Measurements from ENCODE around the gene LAMA3. TPM values are rescaled to one million over a fixed set of nuclear protein-coding genes. Genes with fewer than 3 reads are reported as not detected.

The LAMA3 gene
- total RNA-seq, 4 donors from 2014 or later, result 46.3 to 80.6 (median 67.1) TPM

GRCh38 chr18:23941791-23942190 is 252.5 kb downstream of the LAMA3 start:
- no peaks in the 10 kb centered on the region for H3K9me3 ChIP-seq
- no peak for DNase-seq (ENCODE audit: low spot score in 2 of 2)
- no peak overlapping the region for H3K4me3 ChIP-seq
- no peaks in the 10 kb centered on the region for H3K27me3 ChIP-seq
- 73 to 76% methylated on average over 3 of the region's 3 CpGs for WGBS, 2 donors
- no peak overlapping the region for H3K27ac ChIP-seq
- no peaks in the 10 kb centered on the region for H3K4me1 ChIP-seq
- TF ChIP-seq EP300 (IDR thresholded peaks at IDR 0.05), result no peak
- TF ChIP-seq POLR2A (IDR thresholded peaks at IDR 0.05), result no peak
- no peak for TF ChIP-seq CTCF (IDR thresholded peaks at IDR 0.05)
- H3K36me3 ChIP-seq, result peaks cover 0 to 66% (median 0%) of the 10 kb centered on the region in 3 donors

GRCh38 chr18:23943104-23943503 is 253.9 kb downstream of the LAMA3 start:
- no peak for DNase-seq (ENCODE audit: low spot score in 2 of 2)
- H3K27me3 ChIP-seq, result no peaks in the 10 kb centered on the region
- TF ChIP-seq CTCF (IDR thresholded peaks at IDR 0.05), result no peak
- no peak for TF ChIP-seq EP300 (IDR thresholded peaks at IDR 0.05)
- no peak for TF ChIP-seq POLR2A (IDR thresholded peaks at IDR 0.05)
- H3K9me3 ChIP-seq, result no peaks in the 10 kb centered on the region
- no peak overlapping the region for H3K4me3 ChIP-seq
- H3K36me3 ChIP-seq, result peaks cover 0 to 72% (median 0%) of the 10 kb centered on the region in 3 donors
- WGBS, 2 donors, result 77 to 78% methylated on average over 6 of the region's 6 CpGs
- no peaks in the 10 kb centered on the region for H3K4me1 ChIP-seq
- H3K27ac ChIP-seq, result no peak overlapping the region

- H3K9me3 ChIP-seq, result no peaks in the 10 kb centered on the region
- H3K27me3 ChIP-seq, result no peaks in the 10 kb centered on the region
- H3K36me3 ChIP-seq, result peaks cover 0 to 67% (median 0%) of the 10 kb centered on the region in 3 donors
- no peak for TF ChIP-seq POLR2A (IDR thresholded peaks at IDR 0.05)
- H3K4me1 ChIP-seq, result no peaks in the 10 kb centered on the region
- 95 to 97% methylated on average over 7 of the region's 7 CpGs for WGBS, 2 donors
- no peak overlapping the region for H3K27ac ChIP-seq
- DNase-seq (ENCODE audit: low spot score in 2 of 2), result no peak
- H3K4me3 ChIP-seq, result no peak overlapping the region
Measured at GRCh38 chr18:23943903-23944624, 254.8 kb downstream of the LAMA3 start.

- Histone ChIP-seq H3K27ac (no peak overlapping the region), H3K4me1 (no peaks in the 10 kb centered on the region), H3K27me3 (no peaks in the 10 kb centered on the region), H3K4me3 (no peak overlapping the region), H3K36me3 (peaks cover 0 to 59% (median 0%) of the 10 kb centered on the region in 3 donors), H3K9me3 (no peaks in the 10 kb centered on the region)
- TF ChIP-seq CTCF (IDR thresholded peaks at IDR 0.05) (no peak), POLR2A (IDR thresholded peaks at IDR 0.05) (no peak), EP300 (IDR thresholded peaks at IDR 0.05) (no peak)
- no peak for DNase-seq (ENCODE audit: low spot score in 2 of 2)
- 84 to 88% methylated on average over 7 of the region's 7 CpGs for WGBS, 2 donors
Measured at GRCh38 chr18:23945416-23946079, 256.3 kb downstream of the LAMA3 start.

GRCh38 chr18:23949863-23950262 is 260.6 kb downstream of the LAMA3 start:
- no peak overlapping the region for H3K27ac ChIP-seq
- no peaks in the 10 kb centered on the region for H3K9me3 ChIP-seq
- 81 to 82% methylated on average over 5 of the region's 5 CpGs for WGBS, 2 donors

More at GRCh38 chr18:23949863-23950262, 260.6 kb downstream of the LAMA3 start:
- no peak for TF ChIP-seq POLR2A (IDR thresholded peaks at IDR 0.05)
- TF ChIP-seq CTCF (IDR thresholded peaks at IDR 0.05), result no peak
- TF ChIP-seq EP300 (IDR thresholded peaks at IDR 0.05), result no peak
- Histone ChIP-seq H3K27me3 (no peaks in the 10 kb centered on the region), H3K4me3 (no peak overlapping the region), H3K4me1 (no peaks in the 10 kb centered on the region), H3K36me3 (peaks cover 0 to 51% (median 0%) of the 10 kb centered on the region in 3 donors)
- no peak for DNase-seq (ENCODE audit: low spot score in 2 of 2)

Measured in tibial nerve (tissue), 4 donors.